Skeletal muscle tissue (tissue), 4 donors: ENCODE data around the gene TAS2R14. TPM values are rescaled to one million over a fixed set of nuclear protein-coding genes. Genes with fewer than 3 reads are reported as not detected.

Experiments
- H3K27ac ChIP-seq: one replicate; pipeline ENCODE4 v1.7.0; 2013; ENCODE audit warnings: mild to moderate bottlenecking, low read depth, low read length, inconsistent platforms
- H3K27me3 ChIP-seq, 3 donors: one replicate each; pipeline ENCODE4 v1.7.0; 2013; ENCODE audit warnings: low read length in 3 of 3; ENCODE audit not compliant: control insufficient read depth in 3 of 3, insufficient read depth in 3 of 3
- H3K36me3 ChIP-seq, 3 donors: one replicate each; pipeline ENCODE4 v1.7.0; 2013; ENCODE audit warnings: low read length in 3 of 3; ENCODE audit not compliant: control insufficient read depth in 3 of 3, insufficient read depth in 3 of 3
- H3K4me1 ChIP-seq, 3 donors: one replicate each; pipeline ENCODE4 v1.7.0; 2013; ENCODE audit warnings: low read length in 3 of 3, mild to moderate bottlenecking in 3 of 3; ENCODE audit not compliant: control insufficient read depth in 3 of 3, insufficient read depth in 3 of 3
- H3K4me3 ChIP-seq, 3 donors: one replicate each; pipeline ENCODE4 v1.7.0; 2013; ENCODE audit warnings: low read length in 3 of 3
- H3K9ac ChIP-seq, 3 donors: one replicate each; pipeline ENCODE4 v1.7.0; 2013; ENCODE audit warnings: low read length in 3 of 3, mild to moderate bottlenecking in 3 of 3, moderate library complexity in 2 of 3, low read depth in 1 of 3
- H3K9me3 ChIP-seq, 3 donors: one replicate each; pipeline ENCODE4 v1.7.0; 2013; ENCODE audit warnings: low read length in 3 of 3; ENCODE audit not compliant: control insufficient read depth in 3 of 3
- total RNA-seq: library from RNA; depleted of rRNA; stranded (reverse); fragments of >200 nt; gene quantifications from one replicate; pipeline ENCODE4 v1.2.3, GENCODE V29; 2014
- donor health status: Osteomylitis.

The TAS2R14 gene
- total RNA-seq, 1 donor from 2014 or later = 6.8 TPM

DNA sequence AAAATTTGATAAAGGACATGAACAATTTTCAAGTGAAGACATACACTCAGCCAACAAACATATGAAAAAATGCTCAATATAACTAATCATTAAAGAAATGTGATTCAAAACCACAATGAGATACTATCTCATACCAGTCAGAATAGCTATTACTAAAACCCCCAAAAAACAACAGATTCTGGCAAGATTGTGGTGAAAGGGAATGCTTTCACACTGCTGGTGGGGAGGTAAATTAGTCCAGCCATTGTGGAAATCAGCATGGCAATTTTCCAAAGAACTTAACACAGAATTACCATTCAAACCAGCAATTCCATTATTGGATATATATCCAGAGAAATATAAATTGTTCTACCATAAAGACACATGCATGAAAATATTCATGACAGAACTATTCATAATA, 18.7 kb upstream of the TAS2R14 start:
- H3K9me3 ChIP-seq = no peaks in the 10 kb centered on the region
- H3K4me1 ChIP-seq = peaks cover 0 to 1% (median 0%) of the 10 kb centered on the region in 3 donors
- H3K27me3 ChIP-seq = no peaks in the 10 kb centered on the region
- H3K4me3 ChIP-seq = no peak overlapping the region
- H3K9ac ChIP-seq = no peak overlapping the region
- no peak overlapping the region for H3K27ac ChIP-seq
- H3K36me3 ChIP-seq = no peaks in the 10 kb centered on the region

DNA sequence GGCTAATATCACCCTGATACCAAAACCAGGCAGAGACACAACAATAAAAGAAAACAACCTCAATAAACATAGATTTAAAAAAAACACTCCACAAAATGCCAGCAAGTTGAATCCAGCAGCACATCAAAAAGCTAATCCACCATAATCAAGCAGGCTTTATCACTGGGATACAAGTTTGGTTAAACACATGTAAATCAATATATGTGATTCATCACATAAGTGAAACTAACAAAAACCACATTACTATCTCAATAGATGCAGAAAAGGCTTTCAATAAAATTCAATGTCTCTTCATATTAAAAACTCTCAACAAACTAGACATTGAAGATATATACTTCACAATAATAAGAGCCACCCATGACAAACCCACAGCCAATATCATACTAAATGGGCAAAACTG, 17.0 kb upstream of the TAS2R14 start:
- Histone ChIP-seq H3K4me1 (peaks cover 0 to 4% (median 0%) of the 10 kb centered on the region in 3 donors), H3K36me3 (no peaks in the 10 kb centered on the region), H3K27ac (no peak overlapping the region), H3K9ac (no peak overlapping the region), H3K9me3 (no peaks in the 10 kb centered on the region), H3K4me3 (no peak overlapping the region), H3K27me3 (no peaks in the 10 kb centered on the region)

DNA sequence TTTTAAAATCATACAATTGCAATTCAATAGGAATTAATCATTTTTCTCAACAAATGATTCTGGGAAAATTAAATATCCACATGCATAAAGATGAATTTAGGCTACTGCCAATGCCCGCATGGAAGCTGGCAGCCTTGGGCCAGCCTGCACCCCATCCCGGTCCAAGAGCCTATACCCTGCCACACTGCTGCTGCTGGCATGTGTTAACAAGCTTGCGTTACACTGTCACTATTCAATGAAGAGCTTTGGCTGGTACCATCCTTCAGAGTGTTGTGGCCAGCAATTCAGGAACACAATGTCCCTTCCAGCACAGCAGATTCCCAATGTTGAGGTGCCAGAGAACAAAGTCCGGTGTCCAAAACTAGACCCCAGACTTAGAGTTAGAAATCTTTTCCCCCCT, 13.6 kb upstream of the TAS2R14 start:
- Histone ChIP-seq H3K27me3 (no peaks in the 10 kb centered on the region), H3K4me3 (no peak overlapping the region), H3K9ac (no peak overlapping the region), H3K27ac (no peak overlapping the region), H3K36me3 (peaks cover 0 to 4% (median 0%) of the 10 kb centered on the region in 3 donors), H3K9me3 (no peaks in the 10 kb centered on the region), H3K4me1 (peaks cover 0 to 4% (median 0%) of the 10 kb centered on the region in 3 donors)

- H3K36me3 ChIP-seq = no peaks in the 10 kb centered on the region
- H3K4me3 ChIP-seq = no peak overlapping the region
- no peaks in the 10 kb centered on the region for H3K27me3 ChIP-seq
- no peaks in the 10 kb centered on the region for H3K9me3 ChIP-seq
- no peaks in the 10 kb centered on the region for H3K4me1 ChIP-seq
- no peak overlapping the region for H3K9ac ChIP-seq
- H3K27ac ChIP-seq = no peak overlapping the region
These were observed 4.1 kb upstream of the TAS2R14 start for GRCh38 chr12:10943167-10943566.

DNA sequence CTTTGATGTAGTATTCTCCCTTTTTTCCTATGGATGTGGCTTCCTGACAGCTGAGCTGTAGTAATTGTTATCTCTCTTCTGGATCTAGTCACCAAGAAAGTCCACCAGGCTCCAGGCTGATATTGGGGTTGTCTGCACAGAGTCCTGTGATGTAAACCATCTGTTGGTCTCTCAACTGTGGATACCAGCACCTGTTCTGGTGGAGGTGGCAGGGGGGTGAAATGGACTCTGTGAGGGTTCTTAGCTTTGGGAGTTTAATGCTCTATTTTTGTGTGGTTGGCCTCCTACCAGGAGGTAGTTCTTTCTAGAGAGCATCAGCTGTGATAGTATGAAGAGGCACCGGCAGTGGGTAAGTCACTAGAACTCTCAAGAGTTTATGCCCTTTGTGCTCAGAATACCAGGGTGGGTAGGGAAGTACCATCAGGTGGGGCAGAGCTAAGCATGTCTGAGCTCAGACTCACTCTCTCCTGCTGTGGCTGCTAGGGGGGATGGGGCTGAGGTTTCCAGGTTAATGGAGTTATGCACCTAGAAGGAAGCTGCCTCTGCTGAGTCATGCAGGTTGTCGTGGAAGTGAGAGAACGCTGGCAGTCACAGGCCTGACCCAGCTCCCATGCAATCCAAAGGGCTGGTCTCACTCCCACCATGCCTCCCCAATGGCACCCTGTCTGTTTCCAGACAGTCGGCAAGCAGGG, 3.0 kb upstream of the TAS2R14 start:
- H3K27me3 ChIP-seq = no peaks in the 10 kb centered on the region
- no peak overlapping the region for H3K4me3 ChIP-seq
- no peak overlapping the region for H3K27ac ChIP-seq
- H3K4me1 ChIP-seq = no peaks in the 10 kb centered on the region
- no peaks in the 10 kb centered on the region for H3K36me3 ChIP-seq
- no peaks in the 10 kb centered on the region for H3K9me3 ChIP-seq
- no peak overlapping the region for H3K9ac ChIP-seq

DNA sequence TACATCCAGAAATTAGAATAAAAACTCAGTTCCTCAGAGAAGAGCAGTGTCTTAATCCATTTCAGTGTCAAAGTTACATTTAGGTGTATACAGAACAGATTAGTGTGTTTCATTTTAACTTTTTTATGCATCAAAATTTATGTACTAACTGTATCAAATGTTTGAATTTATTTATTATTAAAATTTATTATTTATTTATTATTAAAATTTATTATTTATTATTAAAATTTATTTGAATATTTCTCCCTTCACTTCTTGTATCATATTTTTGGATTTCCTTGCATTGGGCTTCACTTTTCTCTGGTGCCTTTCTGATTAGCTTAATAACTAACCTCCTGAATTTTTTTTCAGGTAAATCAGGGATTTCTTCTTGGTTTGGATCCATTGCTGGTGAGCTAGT, 2.3 kb upstream of the TAS2R14 start:
- Histone ChIP-seq H3K9ac (no peak overlapping the region), H3K4me1 (no peaks in the 10 kb centered on the region), H3K27me3 (no peaks in the 10 kb centered on the region), H3K4me3 (no peak overlapping the region), H3K9me3 (no peaks in the 10 kb centered on the region), H3K27ac (no peak overlapping the region), H3K36me3 (no peaks in the 10 kb centered on the region)

DNA sequence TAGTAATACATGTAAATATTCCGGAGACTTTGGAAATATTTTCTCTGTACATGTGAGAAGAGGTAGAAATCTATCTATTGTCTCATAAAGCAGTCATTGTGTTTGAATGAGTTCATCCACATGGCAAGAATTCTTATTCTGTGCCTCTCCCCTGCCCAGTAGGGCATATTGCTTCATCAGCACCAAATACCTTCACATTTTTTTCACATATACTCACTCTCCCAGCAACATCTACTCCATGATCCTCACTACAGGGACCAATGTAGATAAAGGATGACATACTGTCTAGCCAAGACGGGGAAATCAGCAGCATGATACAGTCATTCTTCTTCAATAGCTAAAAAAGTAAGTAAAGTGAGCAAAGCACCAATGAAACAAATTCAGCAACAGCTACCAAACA, 1.3 kb upstream of the TAS2R14 start:
- Histone ChIP-seq H3K27ac (no peak overlapping the region), H3K9ac (no peak overlapping the region), H3K36me3 (no peaks in the 10 kb centered on the region)

GRCh38 chr12:10936506-10936905, 2.6 kb downstream of the TAS2R14 start:
- no peaks in the 10 kb centered on the region for H3K4me1 ChIP-seq
- no peaks in the 10 kb centered on the region for H3K36me3 ChIP-seq
- no peak overlapping the region for H3K9ac ChIP-seq
- H3K4me3 ChIP-seq = no peak overlapping the region
- no peak overlapping the region for H3K27ac ChIP-seq
- H3K9me3 ChIP-seq = no peaks in the 10 kb centered on the region
- no peaks in the 10 kb centered on the region for H3K27me3 ChIP-seq

More for the DNA sequence above, 1.3 kb upstream of the TAS2R14 start:
- no peaks in the 10 kb centered on the region for H3K27me3 ChIP-seq
- no peak overlapping the region for H3K4me3 ChIP-seq
- H3K9me3 ChIP-seq = no peaks in the 10 kb centered on the region
- H3K4me1 ChIP-seq = no peaks in the 10 kb centered on the region

GRCh38 chr12:10928746-10929286, 10.2 kb downstream of the TAS2R14 start, which contains the start of gene PRH2:
Gene PRH2, plus strand, starts transcription at chr12:10929236. Its CDS starts 38 bp downstream, at chr12:10929274.
- no peaks in the 10 kb centered on the region for H3K27me3 ChIP-seq
- H3K9me3 ChIP-seq = no peaks in the 10 kb centered on the region
- no peak within 1 kb of the TSS for H3K9ac ChIP-seq
- H3K4me3 ChIP-seq = no peak within 1 kb of the TSS
- H3K4me1 ChIP-seq = no peaks in the 10 kb centered on the region
- H3K36me3 ChIP-seq = no peaks in the 10 kb centered on the region
- no peak within 1 kb of the TSS for H3K27ac ChIP-seq

DNA sequence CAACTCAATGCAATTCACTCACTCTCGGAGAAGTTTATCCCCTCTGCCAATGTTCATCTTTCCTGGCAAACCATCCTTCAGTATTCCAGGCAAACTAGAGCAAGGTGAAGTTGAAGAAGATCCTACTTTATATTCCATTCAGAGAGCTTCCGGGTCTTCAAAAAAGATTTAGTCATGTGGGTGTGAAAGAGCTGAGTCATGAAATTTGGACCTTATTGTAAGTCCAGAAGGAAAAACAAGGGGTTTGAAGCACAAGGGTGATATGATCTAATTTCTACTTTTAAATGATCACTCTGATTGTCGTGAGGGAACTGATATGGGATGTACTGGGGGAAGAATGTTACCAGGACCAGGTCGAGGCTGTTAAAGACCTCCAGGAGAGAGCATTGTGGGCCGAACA, 12.8 kb downstream of the TAS2R14 start:
- no peaks in the 10 kb centered on the region for H3K9me3 ChIP-seq
- H3K4me1 ChIP-seq = no peaks in the 10 kb centered on the region
- no peak overlapping the region for H3K9ac ChIP-seq
- no peaks in the 10 kb centered on the region for H3K36me3 ChIP-seq
- no peaks in the 10 kb centered on the region for H3K27me3 ChIP-seq
- H3K4me3 ChIP-seq = no peak overlapping the region
- H3K27ac ChIP-seq = no peak overlapping the region
